ENCODE data around the gene UBR2. TPM values are rescaled to one million over a fixed set of nuclear protein-coding genes. Genes with fewer than 3 reads are reported as not detected.

The UBR2 gene
- total RNA-seq, 2 experiments from 2014 or later: 23.9 to 28.1 TPM

Other genes starting within 250 kb of the UBR2 start
- gene TRERF1, start 112.1 kb upstream of the UBR2 start, total RNA-seq: 10 to 100 TPM; 12.2 to 14.5 TPM
- gene PRPH2, start 158.6 kb downstream of the UBR2 start, total RNA-seq: not detected
- 10 to 100 TPM; 14.7 to 15.3 TPM for gene TBCC, start 182.1 kb downstream of the UBR2 start, total RNA-seq
- 10 to 100 TPM; 11.5 to 14.3 TPM for gene BICRAL, start 218.0 kb downstream of the UBR2 start, total RNA-seq

Data from activated CD4-positive, alpha-beta T cell treated with anti-CD3 and anti-CD28 coated beads for 36 hours (primary cell).